HG02763 (cell line): Measurements from ENCODE around the gene SMIM38.

Source experiments
- ATAC-seq: cut with Tn5 transposase; IDR thresholded peaks from one replicate; pipeline ENCODE4 v1.9.1; 2021; ENCODE audit warnings: mild to moderate bottlenecking, moderate library complexity; ENCODE audit not compliant: unreplicated experiment

The SMIM38 gene

GRCh38 chr11:69155302-69156234, at the start of gene SMIM38:
SMIM38 (plus strand) TSS chr11:69155935; CDS start chr11:69157847, 1,912 bp downstream.
- ATAC-seq: no peak

- ATAC-seq: no peak
Measured at GRCh38 chr11:69106031-69106811, 49.5 kb upstream of the SMIM38 start.

- no peak for ATAC-seq
Measured at GRCh38 chr11:69107413-69107812, 48.3 kb upstream of the SMIM38 start.

- no peak for ATAC-seq
Measured at GRCh38 chr11:69108030-69108429, 47.7 kb upstream of the SMIM38 start.

GRCh38 chr11:69108559-69108958, 47.2 kb upstream of the SMIM38 start:
- no peak for ATAC-seq

GRCh38 chr11:69109101-69109500, 46.6 kb upstream of the SMIM38 start:
- ATAC-seq: no peak

GRCh38 chr11:69110451-69110850, 45.3 kb upstream of the SMIM38 start:
- ATAC-seq: no peak

GRCh38 chr11:69111624-69112542, 43.9 kb upstream of the SMIM38 start:
- ATAC-seq: no peak

- ATAC-seq: no peak
Measured at GRCh38 chr11:69113226-69113625, 42.5 kb upstream of the SMIM38 start.

- ATAC-seq: no peak
Measured at GRCh38 chr11:69113646-69114340, 41.9 kb upstream of the SMIM38 start.

- no peak for ATAC-seq
Measured at GRCh38 chr11:69114362-69114761, 41.4 kb upstream of the SMIM38 start.

- ATAC-seq: no peak
Measured at GRCh38 chr11:69114811-69115523, 40.8 kb upstream of the SMIM38 start.

GRCh38 chr11:69115586-69116560, 39.9 kb upstream of the SMIM38 start:
- ATAC-seq: no peak

- ATAC-seq: no peak
Measured at GRCh38 chr11:69116671-69117070, 39.1 kb upstream of the SMIM38 start.

- no peak for ATAC-seq
Measured at GRCh38 chr11:69119190-69119589, 36.5 kb upstream of the SMIM38 start.

GRCh38 chr11:69120096-69120875, 35.4 kb upstream of the SMIM38 start:
- ATAC-seq: no peak

GRCh38 chr11:69121021-69121420, 34.7 kb upstream of the SMIM38 start:
- ATAC-seq: no peak
